GM12878 (cell line): Measurements from ENCODE around the gene NCBP2. TPM values are rescaled to one million over a fixed set of nuclear protein-coding genes. Genes with fewer than 3 reads are reported as not detected.

Experiments
- ATAC-seq: fragments of 200-7000 bp; cut with Tn5 transposase; 3 replicates; pipeline ENCODE4 v1.9.1; 2020; ENCODE audit warnings: mild to moderate bottlenecking, moderate library complexity
- BruUV-seq: library from RNA; stranded (reverse); fragments of 400-500 nt; replicated peaks from 2 replicates; lab custom pipeline; 2021; lab: Mats Ljungman, UMichigan
- CTCF ChIA-PET: fragments of 300-600 bp; sonication (Branson Sonifier 250); formaldehyde crosslinking; extraction: SDS; loops from one replicate; lab custom pipeline; 2021; ENCODE audit warnings: inconsistent platforms; lab: Yijun Ruan, JAX
- POLR2A ChIA-PET: fragments of 350-600 bp; formaldehyde crosslinking; extraction: SDS; loops from one replicate; lab custom pipeline; 2021; ENCODE audit warnings: inconsistent platforms; lab: Charles Lee
- RAD21 ChIA-PET: fragments of 300-600 bp; sonication (Branson Sonifier 250); formaldehyde crosslinking; loops from one replicate; lab custom pipeline; 2023; ENCODE audit warnings: antibody characterized with exemption; ENCODE audit not compliant: unreplicated experiment; lab: Charles Lee
- SMC1A ChIA-PET: fragments of 300-600 bp; sonication (Branson Sonifier 250); formaldehyde crosslinking; loops from one replicate; lab custom pipeline; 2023; ENCODE audit not compliant: unreplicated experiment, uncharacterized antibody; lab: Charles Lee
- DNase-seq: peaks from one replicate; pipeline ENCODE4 v3.0.0-alpha.2; 2011; ENCODE audit warnings: low read depth, low spot score
- FAIRE-seq: peaks from 3 replicates; lab custom pipeline; 2011; peaks lifted over from hg19 to GRCh38; lab: Jason Lieb, UNC
- H2AFZ ChIP-seq: 2 replicates; pipeline ENCODE4 v1.6.0; 2011; ENCODE audit warnings: low read depth, low read length, control low read depth; ENCODE audit not compliant: control insufficient read depth
- H3K27ac ChIP-seq: 2 replicates; pipeline ENCODE4 v1.5.1; 2011; ENCODE audit warnings: control low read depth; ENCODE audit not compliant: control insufficient read depth, insufficient read depth
- H3K27me3 ChIP-seq, 2 experiments: replicated peaks in 1 of 2; 2 replicates each; pipeline versions ENCODE4 v1.6.0 to v1.6.1; 2011; ENCODE audit warnings: low read length in 1 of 2; ENCODE audit not compliant: control insufficient read depth in 2 of 2, insufficient read depth in 2 of 2
- H3K36me3 ChIP-seq, 2 experiments: 2 replicates each; pipeline ENCODE4 v1.5.1; 2011; ENCODE audit warnings: low read length in 1 of 2; ENCODE audit not compliant: control insufficient read depth in 2 of 2, insufficient read depth in 2 of 2
- H3K4me1 ChIP-seq: 2 replicates; pipeline ENCODE4 v1.6.1; 2011; ENCODE audit warnings: mild to moderate bottlenecking, low read length, moderate library complexity, mixed read lengths; ENCODE audit not compliant: control insufficient read depth, insufficient read depth
- H3K4me2 ChIP-seq: 2 replicates; pipeline ENCODE4 v1.6.0; 2011; ENCODE audit warnings: control low read depth; ENCODE audit not compliant: control insufficient read depth, insufficient read depth
- H3K4me3 ChIP-seq: fragments of 200-600 bp; sonication (generic); 2 replicates; pipeline ENCODE4 v1.5.1; 2016
- H3K79me2 ChIP-seq: 2 replicates; pipeline ENCODE4 v1.6.0; 2011; ENCODE audit warnings: low read length; ENCODE audit not compliant: control insufficient read depth, insufficient read depth
- H3K9ac ChIP-seq: 2 replicates; pipeline ENCODE4 v1.8.0; 2011; ENCODE audit warnings: low read length, control low read depth, mixed read lengths; ENCODE audit not compliant: control insufficient read depth, insufficient read depth
- H3K9me3 ChIP-seq: replicated peaks from 3 replicates; pipeline ENCODE4 v1.5.1; 2011; ENCODE audit warnings: mild to moderate bottlenecking, low read length; ENCODE audit not compliant: control insufficient read depth, insufficient read depth
- H4K20me1 ChIP-seq: 2 replicates; pipeline ENCODE4 v1.6.0; 2011; ENCODE audit not compliant: control insufficient read depth, insufficient read depth
- BMI1 ChIP-seq: fragments of 450-650 bp; IDR thresholded peaks from 2 replicates; pipeline ENCODE4 v1.6.1; 2016; ENCODE audit warnings: mild to moderate bottlenecking, moderate library complexity, borderline replicate concordance
- BRCA1 ChIP-seq: IDR thresholded peaks from 2 replicates; pipeline ENCODE4 v1.6.1; 2011; ENCODE audit warnings: low read depth, low read length, improper control_type of control experiment
- CBX5 ChIP-seq: sonication (generic); IDR thresholded peaks from 2 replicates; pipeline ENCODE4 v1.6.1; 2016; ENCODE audit warnings: low read depth, moderate library complexity, mild to moderate bottlenecking, inconsistent platforms
- CEBPB ChIP-seq, 2 experiments: fragments of 150-350 bp in 1 of 2; IDR thresholded peaks; 2 replicates each; pipeline ENCODE4 v1.6.1; 2012 to 2014; ENCODE audit warnings: low read depth in 2 of 2, low read length in 2 of 2, borderline replicate concordance in 1 of 2, inconsistent platforms in 1 of 2
- EGR1 ChIP-seq, 2 experiments: IDR thresholded peaks; 1 replicate in 1 of 2; 2 replicates in 1 of 2; pipeline ENCODE4 v1.6.1; 2011 to 2012; ENCODE audit warnings: low read depth in 2 of 2, low read length in 2 of 2, borderline replicate concordance in 1 of 2, mild to moderate bottlenecking in 1 of 2, moderate library complexity in 1 of 2
- ETV6 ChIP-seq, 2 experiments: fragments of 450-650 bp in 1 of 2; IDR thresholded peaks in 1 of 2; conservative IDR thresholded peaks in 1 of 2; 2 replicates each; pipeline ENCODE4 v1.6.1; 2014; ENCODE audit warnings: antibody characterized with exemption in 1 of 2, borderline replicate concordance in 1 of 2, low read depth in 1 of 2, mild to moderate bottlenecking in 1 of 2, moderate library complexity in 1 of 2
- FOS ChIP-seq: IDR thresholded peaks from 3 replicates; pipeline ENCODE4 v1.6.1; 2011; ENCODE audit warnings: borderline replicate concordance; ENCODE audit not compliant: insufficient read length; ENCODE audit errors: extremely low read depth
- HDAC2 ChIP-seq: fragments of 200-600 bp; sonication (generic); IDR thresholded peaks from 2 replicates; pipeline ENCODE4 v1.6.1; 2017
- IRF4 ChIP-seq: IDR thresholded peaks from 2 replicates; pipeline ENCODE4 v1.6.1; 2011; ENCODE audit warnings: low read depth, low read length
- JUNB ChIP-seq: IDR thresholded peaks from 2 replicates; pipeline ENCODE4 v1.6.1; 2016; ENCODE audit warnings: antibody characterized with exemption, mild to moderate bottlenecking
- NR2C2 ChIP-seq: IDR thresholded peaks from 2 replicates; pipeline ENCODE4 v1.6.1; 2011; ENCODE audit warnings: borderline replicate concordance, low read depth; ENCODE audit not compliant: control insufficient read depth, insufficient read length
- PAX8 ChIP-seq: fragments of 450-650 bp; IDR thresholded peaks from 2 replicates; pipeline ENCODE4 v1.6.1; 2017; ENCODE audit warnings: mild to moderate bottlenecking, moderate library complexity
- POLR2A ChIP-seq: IDR thresholded peaks from 2 replicates; pipeline ENCODE4 v1.6.1; 2011; ENCODE audit warnings: low read depth, mild to moderate bottlenecking, low read length
- RAD21 ChIP-seq: IDR thresholded peaks from 2 replicates; pipeline ENCODE4 v1.6.1; 2011; ENCODE audit warnings: mild to moderate bottlenecking, low read depth, low read length, moderate library complexity; ENCODE audit not compliant: insufficient read depth
- RELA ChIP-seq: fragments of 450-650 bp; IDR thresholded peaks from 2 replicates; pipeline ENCODE4 v1.8.0; 2014; ENCODE audit warnings: borderline replicate concordance; ENCODE audit not compliant: partially characterized antibody
- SIX5 ChIP-seq: IDR thresholded peaks from 2 replicates; pipeline ENCODE4 v1.6.1; 2011; ENCODE audit warnings: mild to moderate bottlenecking, low read depth, low read length, moderate library complexity; ENCODE audit not compliant: severe bottlenecking
- ZNF217 ChIP-seq: fragments of 450-650 bp; IDR thresholded peaks from 2 replicates; pipeline ENCODE4 v1.6.1; 2017; ENCODE audit warnings: antibody characterized with exemption, mild to moderate bottlenecking
- WGBS: methylation state at CpG from one replicate; pipeline ENCODE4 v1.1.6; 2016; ENCODE audit warnings: low lambda C conversion rate; ENCODE audit not compliant: insufficient replicate concordance, insufficient coverage; ENCODE audit errors: missing lambda C conversion rate; 5-methylcytosine and 5-hydroxymethylcytosine counted together
- in situ Hi-C: fragments of 300-500 bp; cut with MboI; formaldehyde crosslinking; loops from 9 replicates; pipeline ENCODE4 v1.14.3; 2018; ENCODE audit warnings: mixed read lengths
- intact Hi-C: fragments of 100-400 bp; cut with micrococcal nuclease; formaldehyde crosslinking; loops from one replicate; pipeline ENCODE4 v1.14.2; 2022; ENCODE audit not compliant: unreplicated experiment
- polyA plus RNA-seq, 11 experiments: library from polyadenylated mRNA; depleted of rRNA in 4 of 11; unstranded in 6 of 11; stranded (reverse) in 5 of 11; fragments of >200 nt; fragmentation: Nextera tagmentation in 4 of 11; fragmentation: Illumina TruSeq in 1 of 11; extraction: Ambion mirVana in 4 of 11; extraction: Trizol in 1 of 11; gene quantifications; 1 replicate in 1 of 11; 2 replicates in 10 of 11; pipeline versions ENCODE4 v1.2.1 to v1.2.3, GENCODE V29; 2011 to 2016; ENCODE audit warnings: inconsistent platforms in 2 of 11, missing spikeins in 2 of 11, low read depth in 1 of 11
- total RNA-seq, 4 experiments: library from RNA; depleted of rRNA in 3 of 4; stranded (reverse); fragments of >200 nt in 3 of 4; fragmentation: Illumina TruSeq in 1 of 4; extraction: Trizol in 1 of 4; gene quantifications; 2 replicates each; pipeline versions ENCODE4 v1.2.1 to v1.2.3, GENCODE V29; 2013 to 2021
- TF ChIP-seq, protein P1 (sequence below): fragments of 450-650 bp; IDR thresholded peaks from 2 replicates; pipeline ENCODE4 v1.6.1; 2017; ENCODE audit warnings: mild to moderate bottlenecking

Gene NCBP2
- total and polyA plus RNA-seq, 10 of the 15 experiments (the other 5 are each of a cell fraction or from before 2014, with no cell fraction given) = 59.6 to 136 (median 96.4) TPM

GRCh38 chr3:196965112-196965803, 22.9 kb upstream of the NCBP2 start:
- Histone ChIP-seq H2AFZ (no peak overlapping the region), H3K4me2 (no peak overlapping the region), H3K9me3 (peaks cover 14% of the 10 kb centered on the region; the same call in 1 of the 3 replicates), H3K79me2 (no peaks in the 10 kb centered on the region), H3K27ac (no peak overlapping the region), H3K4me3 (no peak overlapping the region), H4K20me1 (no peaks in the 10 kb centered on the region), H3K9ac (no peak overlapping the region), H3K27me3 (no peaks in the 10 kb centered on the region; a peak in 1 of 4 replicates), H3K4me1 (peaks cover 2% of the 10 kb centered on the region), H3K36me3 (no peaks in the 10 kb centered on the region)
- intact Hi-C loops (no loop called here), in situ Hi-C loops (no loop called here)
- TSS peak; percentile 33 for BruUV-seq
- ChIA-PET SMC1A (no interaction called here), CTCF (interaction anchor here (1.0 kb wide), 1 partner anchor 128 kb away, joined by 3 read pairs; no protein-coding TSS in a partner anchor), POLR2A (no interaction called here), RAD21 (no interaction called here)
- ATAC-seq (no peak), DNase-seq (no peak), FAIRE-seq (no peak)
- TF ChIP-seq CBX5 = peak; percentile 83; the same call in 1 of the 2 replicates
- TF ChIP-seq JUNB = peak; percentile 73
- no peak for TF ChIP-seq PAX8
- no peak for TF ChIP-seq SIX5
- no peak for TF ChIP-seq BRCA1
- TF ChIP-seq ETV6 (conservative IDR thresholded peaks at IDR 0.05 in 1 of 2, IDR thresholded peaks at IDR 0.05 in 1 of 2; ENCODE audit: borderline replicate concordance in 1 of 2, low read depth in 1 of 2) = peak in 1 of 2 experiments; percentile 95; a peak in 2 of 4 replicates
- TF ChIP-seq RELA = no peak
- no peak for TF ChIP-seq HDAC2
- TF ChIP-seq RAD21 = no peak
- peak in 1 of 2 experiments; percentile 52; a peak in 2 of 3 replicates for TF ChIP-seq EGR1 (IDR thresholded peaks at IDR 0.05; ENCODE audit: borderline replicate concordance in 1 of 2, low read depth in 2 of 2, low read length in 2 of 2)
- no peak for TF ChIP-seq FOS
- 0 out of 2 replicates have a peak, but pooled peaks have one; percentile 27 for TF ChIP-seq IRF4
- TF ChIP-seq, protein P1, sequence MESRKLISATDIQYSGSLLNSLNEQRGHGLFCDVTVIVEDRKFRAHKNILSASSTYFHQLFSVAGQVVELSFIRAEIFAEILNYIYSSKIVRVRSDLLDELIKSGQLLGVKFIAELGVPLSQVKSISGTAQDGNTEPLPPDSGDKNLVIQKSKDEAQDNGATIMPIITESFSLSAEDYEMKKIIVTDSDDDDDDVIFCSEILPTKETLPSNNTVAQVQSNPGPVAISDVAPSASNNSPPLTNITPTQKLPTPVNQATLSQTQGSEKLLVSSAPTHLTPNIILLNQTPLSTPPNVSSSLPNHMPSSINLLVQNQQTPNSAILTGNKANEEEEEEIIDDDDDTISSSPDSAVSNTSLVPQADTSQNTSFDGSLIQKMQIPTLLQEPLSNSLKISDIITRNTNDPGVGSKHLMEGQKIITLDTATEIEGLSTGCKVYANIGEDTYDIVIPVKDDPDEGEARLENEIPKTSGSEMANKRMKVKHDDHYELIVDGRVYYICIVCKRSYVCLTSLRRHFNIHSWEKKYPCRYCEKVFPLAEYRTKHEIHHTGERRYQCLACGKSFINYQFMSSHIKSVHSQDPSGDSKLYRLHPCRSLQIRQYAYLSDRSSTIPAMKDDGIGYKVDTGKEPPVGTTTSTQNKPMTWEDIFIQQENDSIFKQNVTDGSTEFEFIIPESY = peak; percentile 55; the same call in 1 of the 2 replicates
- no peak for TF ChIP-seq CEBPB (IDR thresholded peaks at IDR 0.05; ENCODE audit: borderline replicate concordance in 1 of 2, low read depth in 2 of 2, low read length in 2 of 2)
- TF ChIP-seq POLR2A = no peak
- TF ChIP-seq NR2C2 = no peak
- no peak for TF ChIP-seq BMI1
- no peak for TF ChIP-seq ZNF217
- 52% methylated on average over 11 of the region's 11 CpGs for WGBS
